ENCODE data around the gene CNNM3. TPM values are rescaled to one million over a fixed set of nuclear protein-coding genes. Genes with fewer than 3 reads are reported as not detected.
A peak's percentile ranks its signal among the peaks of the same experiment; 100 is the strongest.

CNNM3 gene
- 27.0 TPM for polyA plus RNA-seq (2013, experiment 1 of 4)
- 26.9 TPM for polyA plus RNA-seq (2013, experiment 2 of 4)
- polyA plus RNA-seq (2013, experiment 3 of 4): 19.5 TPM
- 20.1 TPM for polyA plus RNA-seq (2013, experiment 4 of 4)

- Histone ChIP-seq H3K4me3 (ENCODE audit: insufficient read depth, low read depth, low read length) (peak within 1 kb of the TSS; percentile 74), H3K27me3 (ENCODE audit: control insufficient read depth, insufficient read depth, low read length, poor library complexity, severe bottlenecking) (peaks cover 4% of the 10 kb centered on the region), H3K36me3 (ENCODE audit: control insufficient read depth, insufficient read depth, low read length) (no peaks in the 10 kb centered on the region), H3K4me1 (ENCODE audit: control insufficient read depth, insufficient read depth, low read length) (peaks cover 22% of the 10 kb centered on the region), H3K9me3 (ENCODE audit: control insufficient read depth, low read length) (no peaks in the 10 kb centered on the region), H3K27ac (ENCODE audit: insufficient read depth, low read depth, low read length, poor library complexity, severe bottlenecking) (peak within 1 kb of the TSS; percentile 76)
- 0% methylated on average over 103 of the region's 103 CpGs for WGBS, 2 experiments
Measured at GRCh38 chr2:96816127-96816835, at the start of gene CNNM3. Gene CNNM3, plus strand, starts transcription at chr2:96816268. Its CDS starts 10 bp downstream, at chr2:96816278.

DNA sequence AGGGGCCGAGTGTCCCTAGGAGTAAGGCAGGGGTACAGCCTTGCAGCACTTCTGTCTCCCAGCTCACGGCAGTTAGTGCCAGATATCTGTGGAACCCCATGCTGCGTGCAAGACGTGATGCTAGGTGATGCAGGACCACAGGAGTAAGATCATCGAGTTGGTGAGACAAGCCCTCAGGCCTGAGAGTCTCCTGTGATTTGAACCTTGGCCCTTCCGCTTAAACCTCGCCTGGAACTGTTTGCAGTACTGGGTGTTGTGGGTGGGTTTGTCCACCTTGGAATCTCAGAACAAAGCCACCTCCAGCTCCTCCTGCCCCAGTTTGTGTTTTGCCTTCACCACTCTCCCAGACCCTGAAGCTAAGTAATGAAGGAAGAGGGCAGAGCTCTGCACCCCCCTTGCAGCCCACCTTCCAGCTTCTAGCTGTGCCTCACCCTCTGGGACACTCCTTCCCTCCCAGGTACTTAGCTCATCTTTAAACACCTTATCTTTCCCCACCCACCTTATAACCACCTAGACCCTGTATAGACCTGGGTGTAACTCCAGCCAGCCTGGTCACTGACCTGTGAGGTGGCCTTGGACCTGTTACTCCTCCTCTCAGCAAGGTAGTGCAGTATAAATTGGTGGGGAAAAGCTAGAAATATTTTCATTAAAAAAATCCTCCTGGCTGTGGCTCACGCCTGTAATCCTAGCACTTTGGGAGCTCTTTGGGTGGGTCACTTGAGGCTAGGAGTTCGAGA lies 48.8 kb upstream of the CNNM3 start:
- WGBS, 2 experiments: 91 to 96% methylated on average over 9 of the region's 9 CpGs
- Histone ChIP-seq H3K4me3 (ENCODE audit: insufficient read depth, low read depth, low read length) (no peak overlapping the region), H3K27ac (ENCODE audit: insufficient read depth, low read depth, low read length, poor library complexity, severe bottlenecking) (no peak overlapping the region)

GRCh38 chr2:96768083-96768561 lies 47.9 kb upstream of the CNNM3 start:
- no peaks in the 10 kb centered on the region for H3K36me3 ChIP-seq (ENCODE audit: control insufficient read depth, insufficient read depth, low read length)
- no peaks in the 10 kb centered on the region for H3K27me3 ChIP-seq (ENCODE audit: control insufficient read depth, insufficient read depth, low read length, poor library complexity, severe bottlenecking)
- peaks cover 13% of the 10 kb centered on the region for H3K4me1 ChIP-seq (ENCODE audit: control insufficient read depth, insufficient read depth, low read length)
- no peak overlapping the region for H3K4me3 ChIP-seq (ENCODE audit: insufficient read depth, low read depth, low read length)
- no peak overlapping the region for H3K27ac ChIP-seq (ENCODE audit: insufficient read depth, low read depth, low read length, poor library complexity, severe bottlenecking)
- no peaks in the 10 kb centered on the region for H3K9me3 ChIP-seq (ENCODE audit: control insufficient read depth, low read length)
- 94 to 95% methylated on average over 8 of the region's 8 CpGs for WGBS, 2 experiments

More for the DNA sequence above, 48.8 kb upstream of the CNNM3 start:
- Histone ChIP-seq H3K27me3 (ENCODE audit: control insufficient read depth, insufficient read depth, low read length, poor library complexity, severe bottlenecking) (no peaks in the 10 kb centered on the region), H3K9me3 (ENCODE audit: control insufficient read depth, low read length) (no peaks in the 10 kb centered on the region), H3K36me3 (ENCODE audit: control insufficient read depth, insufficient read depth, low read length) (no peaks in the 10 kb centered on the region), H3K4me1 (ENCODE audit: control insufficient read depth, insufficient read depth, low read length) (peaks cover 16% of the 10 kb centered on the region)

- H3K4me3 ChIP-seq (ENCODE audit: insufficient read depth, low read depth, low read length): no peak overlapping the region
- 86 to 88% methylated on average over 7 of the region's 7 CpGs for WGBS, 2 experiments
- H3K27ac ChIP-seq (ENCODE audit: insufficient read depth, low read depth, low read length, poor library complexity, severe bottlenecking): no peak overlapping the region
- no peaks in the 10 kb centered on the region for H3K4me1 ChIP-seq (ENCODE audit: control insufficient read depth, insufficient read depth, low read length)
- no peaks in the 10 kb centered on the region for H3K27me3 ChIP-seq (ENCODE audit: control insufficient read depth, insufficient read depth, low read length, poor library complexity, severe bottlenecking)
- no peaks in the 10 kb centered on the region for H3K9me3 ChIP-seq (ENCODE audit: control insufficient read depth, low read length)
- H3K36me3 ChIP-seq (ENCODE audit: control insufficient read depth, insufficient read depth, low read length): no peaks in the 10 kb centered on the region
Measured at GRCh38 chr2:96769814-96770213, 46.3 kb upstream of the CNNM3 start.

GRCh38 chr2:96770442-96771202 lies 45.4 kb upstream of the CNNM3 start:
- Histone ChIP-seq H3K4me1 (ENCODE audit: control insufficient read depth, insufficient read depth, low read length) (no peaks in the 10 kb centered on the region), H3K27me3 (ENCODE audit: control insufficient read depth, insufficient read depth, low read length, poor library complexity, severe bottlenecking) (no peaks in the 10 kb centered on the region), H3K27ac (ENCODE audit: insufficient read depth, low read depth, low read length, poor library complexity, severe bottlenecking) (no peak overlapping the region), H3K9me3 (ENCODE audit: control insufficient read depth, low read length) (no peaks in the 10 kb centered on the region), H3K36me3 (ENCODE audit: control insufficient read depth, insufficient read depth, low read length) (no peaks in the 10 kb centered on the region), H3K4me3 (ENCODE audit: insufficient read depth, low read depth, low read length) (no peak overlapping the region)
- 90 to 92% methylated on average over 25 of the region's 25 CpGs for WGBS, 2 experiments

DNA sequence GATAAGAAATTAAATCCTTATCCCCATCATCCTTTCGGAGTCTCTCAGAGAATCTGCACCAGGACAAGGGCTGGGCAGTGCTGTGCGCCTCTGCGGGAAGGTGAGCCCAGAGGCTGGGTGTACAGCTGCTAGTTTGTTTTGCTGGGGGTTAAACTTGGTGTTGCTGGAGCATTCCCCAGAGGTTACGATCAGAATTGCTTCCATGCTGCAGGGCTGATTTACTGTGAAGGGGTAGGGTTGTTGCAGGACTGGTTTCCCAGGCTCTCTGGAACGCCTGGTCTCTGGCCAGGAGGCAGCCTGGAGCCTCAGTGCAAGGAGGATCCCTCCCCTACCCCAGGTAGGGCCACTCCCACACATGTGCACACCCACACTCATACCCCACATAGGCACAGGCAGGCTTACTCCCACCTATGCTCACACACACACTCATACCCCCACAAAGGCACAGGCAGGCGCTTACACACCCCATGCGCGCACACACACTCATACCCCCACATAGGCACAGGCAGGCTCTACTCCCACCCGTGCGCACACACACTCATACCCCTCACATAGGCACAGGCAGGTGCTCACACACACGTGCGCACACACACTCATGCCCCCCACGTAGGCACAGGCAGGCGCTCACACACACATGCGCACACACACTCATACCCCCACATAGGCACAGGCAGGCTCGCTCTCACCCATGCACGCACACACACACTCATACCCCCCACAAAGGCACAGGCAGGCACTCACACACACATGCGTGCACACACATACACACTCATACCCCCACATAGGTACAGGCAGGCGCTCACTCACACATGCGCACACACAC lies 44.1 kb upstream of the CNNM3 start:
- H3K27me3 ChIP-seq (ENCODE audit: control insufficient read depth, insufficient read depth, low read length, poor library complexity, severe bottlenecking): no peaks in the 10 kb centered on the region
- no peaks in the 10 kb centered on the region for H3K36me3 ChIP-seq (ENCODE audit: control insufficient read depth, insufficient read depth, low read length)
- H3K27ac ChIP-seq (ENCODE audit: insufficient read depth, low read depth, low read length, poor library complexity, severe bottlenecking): no peak overlapping the region
- no peaks in the 10 kb centered on the region for H3K4me1 ChIP-seq (ENCODE audit: control insufficient read depth, insufficient read depth, low read length)
- no peaks in the 10 kb centered on the region for H3K9me3 ChIP-seq (ENCODE audit: control insufficient read depth, low read length)
- WGBS, 2 experiments: 93 to 94% methylated on average over 20 of the region's 20 CpGs
- no peak overlapping the region for H3K4me3 ChIP-seq (ENCODE audit: insufficient read depth, low read depth, low read length)

- no peaks in the 10 kb centered on the region for H3K27me3 ChIP-seq (ENCODE audit: control insufficient read depth, insufficient read depth, low read length, poor library complexity, severe bottlenecking)
- H3K9me3 ChIP-seq (ENCODE audit: control insufficient read depth, low read length): no peaks in the 10 kb centered on the region
- H3K4me3 ChIP-seq (ENCODE audit: insufficient read depth, low read depth, low read length): no peak overlapping the region
- no peaks in the 10 kb centered on the region for H3K4me1 ChIP-seq (ENCODE audit: control insufficient read depth, insufficient read depth, low read length)
- WGBS, 2 experiments: 94 to 97% methylated on average over 7 to 12 of the region's 12 CpGs
- H3K36me3 ChIP-seq (ENCODE audit: control insufficient read depth, insufficient read depth, low read length): no peaks in the 10 kb centered on the region
- H3K27ac ChIP-seq (ENCODE audit: insufficient read depth, low read depth, low read length, poor library complexity, severe bottlenecking): no peak overlapping the region
Measured at GRCh38 chr2:96772903-96773671, 43.0 kb upstream of the CNNM3 start.

DNA sequence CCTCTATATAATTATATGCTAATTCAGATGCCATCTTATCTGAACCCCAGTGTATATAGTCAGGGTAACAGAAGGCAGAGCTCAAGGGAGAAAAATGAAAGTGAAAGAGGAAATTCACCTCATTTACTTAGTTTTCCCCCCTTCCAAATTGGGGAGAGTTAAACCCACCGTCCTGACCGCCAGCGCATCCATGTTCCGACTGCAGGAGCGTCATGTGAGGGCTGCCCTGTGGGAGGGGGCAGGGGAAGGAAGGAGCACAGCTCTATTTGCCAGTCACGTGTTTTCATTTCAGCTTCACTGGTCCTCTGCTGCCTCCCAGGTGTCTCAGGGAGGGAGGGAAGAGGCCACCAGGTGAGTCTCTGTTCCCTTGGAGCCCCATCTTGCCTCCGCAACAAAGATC lies 42.1 kb upstream of the CNNM3 start:
- no peaks in the 10 kb centered on the region for H3K27me3 ChIP-seq (ENCODE audit: control insufficient read depth, insufficient read depth, low read length, poor library complexity, severe bottlenecking)
- 84 to 86% methylated on average over 7 of the region's 7 CpGs for WGBS, 2 experiments
- H3K36me3 ChIP-seq (ENCODE audit: control insufficient read depth, insufficient read depth, low read length): no peaks in the 10 kb centered on the region
- no peak overlapping the region for H3K4me3 ChIP-seq (ENCODE audit: insufficient read depth, low read depth, low read length)
- no peak overlapping the region for H3K27ac ChIP-seq (ENCODE audit: insufficient read depth, low read depth, low read length, poor library complexity, severe bottlenecking)
- no peaks in the 10 kb centered on the region for H3K9me3 ChIP-seq (ENCODE audit: control insufficient read depth, low read length)
- no peaks in the 10 kb centered on the region for H3K4me1 ChIP-seq (ENCODE audit: control insufficient read depth, insufficient read depth, low read length)

GRCh38 chr2:96775160-96775559 lies 40.9 kb upstream of the CNNM3 start:
- H3K27ac ChIP-seq (ENCODE audit: insufficient read depth, low read depth, low read length, poor library complexity, severe bottlenecking): no peak overlapping the region
- H3K36me3 ChIP-seq (ENCODE audit: control insufficient read depth, insufficient read depth, low read length): no peaks in the 10 kb centered on the region
- no peaks in the 10 kb centered on the region for H3K27me3 ChIP-seq (ENCODE audit: control insufficient read depth, insufficient read depth, low read length, poor library complexity, severe bottlenecking)
- WGBS, 2 experiments: 57 to 63% methylated on average over 1 of the region's 1 CpG
- H3K9me3 ChIP-seq (ENCODE audit: control insufficient read depth, low read length): no peaks in the 10 kb centered on the region
- no peak overlapping the region for H3K4me3 ChIP-seq (ENCODE audit: insufficient read depth, low read depth, low read length)
- H3K4me1 ChIP-seq (ENCODE audit: control insufficient read depth, insufficient read depth, low read length): no peaks in the 10 kb centered on the region
